ENCODE results near the gene CLSTN2.

The CLSTN2 gene

DNA sequence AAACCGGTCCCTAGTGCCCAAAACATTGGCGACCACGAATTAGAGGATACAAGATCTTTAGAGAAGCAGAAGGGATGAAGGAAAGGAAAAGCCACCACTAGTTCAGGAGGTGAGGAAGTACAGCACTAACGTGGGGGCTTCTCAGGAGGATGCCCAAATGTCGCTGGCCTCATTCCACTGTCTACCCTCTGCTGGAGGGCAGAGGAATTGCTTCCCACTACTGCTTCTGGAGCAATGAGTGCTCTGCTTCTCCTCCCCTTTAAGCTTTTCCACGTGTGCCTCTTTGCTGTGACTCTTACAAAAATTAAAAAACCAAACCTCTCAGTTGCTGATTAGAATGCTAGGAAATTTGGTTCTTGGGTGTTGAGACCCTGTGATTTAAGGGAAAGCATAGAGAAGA is 281.3 kb downstream of the CLSTN2 start:
- Mint-ChIP-seq H3K4me3 (no peak overlapping the region), H3K27me3 (ENCODE audit: low read depth) (no peaks in the 10 kb centered on the region), H3K9me3 (no peaks in the 10 kb centered on the region), H3K27ac (no peak overlapping the region), H3K4me1 (ENCODE audit: low read depth) (no peaks in the 10 kb centered on the region), H3K36me3 (ENCODE audit: low read depth) (no peaks in the 10 kb centered on the region)
- DNase-seq (ENCODE audit: low spot score) = no peak

DNA sequence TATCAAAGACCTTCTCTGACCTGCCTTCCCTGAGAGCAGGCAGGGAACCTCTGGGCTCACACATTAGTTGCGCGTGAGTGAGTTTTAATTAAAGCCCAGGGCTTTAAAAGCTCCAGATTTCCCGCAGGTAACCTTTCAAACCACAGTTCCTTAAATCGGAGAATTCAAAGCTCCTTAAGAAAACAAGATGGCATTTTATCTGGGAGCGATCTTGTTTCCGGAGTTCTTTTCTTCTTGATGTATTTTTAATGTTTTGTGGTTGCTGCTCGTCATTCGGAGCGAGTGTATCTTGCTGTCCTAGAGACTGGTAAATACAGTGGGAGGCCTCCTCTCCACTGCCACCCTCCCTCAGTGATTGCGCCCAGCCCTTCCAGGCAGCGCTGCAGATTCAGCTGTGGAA is 284.3 kb downstream of the CLSTN2 start:
- Mint-ChIP-seq H3K27ac (no peak overlapping the region), H3K27me3 (ENCODE audit: low read depth) (no peaks in the 10 kb centered on the region), H3K9me3 (no peaks in the 10 kb centered on the region), H3K36me3 (ENCODE audit: low read depth) (no peaks in the 10 kb centered on the region), H3K4me1 (ENCODE audit: low read depth) (no peaks in the 10 kb centered on the region), H3K4me3 (no peak overlapping the region)
- DNase-seq (ENCODE audit: low spot score) = no peak

DNA sequence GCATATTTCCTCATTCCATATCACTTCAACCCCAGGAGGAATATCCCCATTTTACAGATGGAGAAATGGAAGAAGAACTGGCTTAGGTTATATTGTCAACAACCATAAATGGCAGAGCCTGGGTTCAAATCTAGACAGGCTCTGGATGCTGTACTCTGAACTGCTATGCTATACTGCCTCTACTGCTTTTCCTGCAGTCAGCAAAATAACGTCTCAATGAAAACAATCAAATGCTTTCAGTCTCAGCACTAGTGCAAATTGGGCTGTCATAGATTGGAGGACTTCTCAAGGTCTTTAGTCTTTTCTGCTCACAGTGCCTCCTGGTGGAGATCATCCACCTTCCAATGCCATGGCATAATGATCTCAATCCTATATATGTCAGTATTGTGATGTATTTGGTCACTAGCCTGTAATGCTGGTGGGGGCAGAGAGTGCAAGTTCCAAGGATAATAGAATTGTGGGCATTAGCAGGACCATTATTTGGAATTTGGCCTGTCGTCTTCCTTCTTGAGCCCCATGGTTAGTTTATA is 285.0 kb downstream of the CLSTN2 start:
- H3K27me3 Mint-ChIP-seq (ENCODE audit: low read depth) = no peaks in the 10 kb centered on the region

DNA sequence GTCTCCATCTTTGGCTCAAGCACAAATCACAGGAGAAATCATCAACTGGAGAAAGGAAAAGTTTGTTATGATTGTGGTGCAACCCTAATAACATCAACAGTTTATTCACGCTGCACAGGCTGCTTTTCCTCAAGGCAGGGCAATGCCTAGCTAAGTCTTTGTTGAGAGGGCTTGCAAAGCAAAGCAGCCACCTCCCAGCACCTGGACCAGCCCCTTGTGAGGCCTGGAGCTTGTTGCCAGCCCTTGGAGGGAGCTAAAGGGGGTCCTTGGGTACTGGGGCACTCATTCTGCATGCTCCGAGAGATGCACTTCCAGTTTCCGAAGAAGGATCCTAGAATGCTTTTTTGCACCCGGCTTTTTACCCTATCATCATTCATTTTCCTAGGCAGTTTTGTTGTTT is 288.2 kb downstream of the CLSTN2 start:
- Mint-ChIP-seq H3K9me3 (no peaks in the 10 kb centered on the region), H3K36me3 (ENCODE audit: low read depth) (no peaks in the 10 kb centered on the region)

More for the DNA sequence above, 285.0 kb downstream of the CLSTN2 start:
- Mint-ChIP-seq H3K36me3 (ENCODE audit: low read depth) (no peaks in the 10 kb centered on the region), H3K4me1 (ENCODE audit: low read depth) (no peaks in the 10 kb centered on the region), H3K27ac (no peak overlapping the region), H3K4me3 (no peak overlapping the region), H3K9me3 (no peaks in the 10 kb centered on the region)
- DNase-seq (ENCODE audit: low spot score) = no peak

DNA sequence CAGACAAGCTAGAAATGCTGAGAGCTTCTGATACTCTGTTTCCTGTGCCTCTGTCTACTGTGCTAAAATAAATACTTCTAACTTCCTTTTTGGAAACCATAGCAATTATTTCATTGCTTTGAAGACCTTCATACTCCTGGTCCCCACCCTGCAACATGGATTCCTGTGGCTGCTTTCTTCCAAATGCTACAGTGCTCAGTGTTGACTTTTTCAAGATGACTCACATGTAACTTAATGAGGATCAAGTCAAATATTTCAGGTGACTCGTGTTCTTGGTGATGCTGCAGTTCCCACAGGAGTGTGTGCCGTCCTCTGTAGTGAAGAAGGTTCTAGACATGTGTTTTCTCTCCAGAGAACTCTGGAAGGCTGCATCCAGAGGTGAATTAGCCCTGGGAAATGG is 288.6 kb downstream of the CLSTN2 start:
- no peak for DNase-seq (ENCODE audit: low spot score)
- no peaks in the 10 kb centered on the region for H3K36me3 Mint-ChIP-seq (ENCODE audit: low read depth)
- no peaks in the 10 kb centered on the region for H3K9me3 Mint-ChIP-seq
- H3K27ac Mint-ChIP-seq = no peak overlapping the region
- no peaks in the 10 kb centered on the region for H3K4me1 Mint-ChIP-seq (ENCODE audit: low read depth)
- H3K4me3 Mint-ChIP-seq = no peak overlapping the region
- no peaks in the 10 kb centered on the region for H3K27me3 Mint-ChIP-seq (ENCODE audit: low read depth)

More for the DNA sequence above, 288.2 kb downstream of the CLSTN2 start:
- H3K4me3 Mint-ChIP-seq = no peak overlapping the region
- DNase-seq (ENCODE audit: low spot score) = no peak
- no peaks in the 10 kb centered on the region for H3K4me1 Mint-ChIP-seq (ENCODE audit: low read depth)
- no peaks in the 10 kb centered on the region for H3K27me3 Mint-ChIP-seq (ENCODE audit: low read depth)
- no peak overlapping the region for H3K27ac Mint-ChIP-seq

DNA sequence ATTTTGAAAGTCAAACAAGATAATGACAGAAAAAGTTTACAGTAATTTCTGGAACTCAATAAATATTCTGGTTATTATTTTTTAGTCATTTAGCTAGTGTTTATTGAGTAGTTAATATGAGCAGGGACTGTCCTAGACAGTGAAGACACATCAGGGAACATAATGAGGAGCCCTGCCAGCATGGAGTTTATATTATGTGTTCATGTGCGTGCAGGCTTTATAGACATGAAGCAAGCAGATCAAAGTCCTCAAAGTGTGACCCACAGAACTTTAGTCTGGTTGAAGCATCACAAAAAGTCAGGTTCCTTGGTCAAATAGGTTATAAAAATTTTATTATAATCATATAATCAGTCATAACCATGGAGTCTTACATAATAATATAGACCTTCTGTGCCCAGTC is 289.3 kb downstream of the CLSTN2 start:
- Mint-ChIP-seq H3K4me1 (ENCODE audit: low read depth) (no peaks in the 10 kb centered on the region), H3K36me3 (ENCODE audit: low read depth) (no peaks in the 10 kb centered on the region), H3K27ac (no peak overlapping the region), H3K4me3 (no peak overlapping the region), H3K9me3 (no peaks in the 10 kb centered on the region), H3K27me3 (ENCODE audit: low read depth) (no peaks in the 10 kb centered on the region)
- no peak for DNase-seq (ENCODE audit: low spot score)

DNA sequence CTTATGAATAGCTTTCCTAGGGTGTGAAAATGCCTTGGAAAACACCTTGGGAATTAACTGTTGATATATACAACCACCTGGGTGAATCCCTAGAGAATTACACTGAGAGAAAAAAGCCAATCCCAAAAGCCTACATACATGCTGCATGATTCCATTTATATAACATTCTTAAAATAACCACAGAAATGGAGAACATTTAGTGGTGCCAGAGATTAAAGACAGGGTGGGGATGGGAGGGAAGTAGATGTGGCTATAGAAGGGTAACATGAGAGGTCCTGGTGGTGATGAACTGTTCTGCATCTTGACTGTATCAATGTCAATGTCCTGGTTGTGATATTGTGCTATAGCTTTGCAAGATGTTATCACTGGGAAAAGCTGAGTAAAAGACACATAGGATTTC is 291.0 kb downstream of the CLSTN2 start:
- DNase-seq (ENCODE audit: low spot score) = no peak
- H3K9me3 Mint-ChIP-seq = no peaks in the 10 kb centered on the region
- H3K27me3 Mint-ChIP-seq (ENCODE audit: low read depth) = no peaks in the 10 kb centered on the region
- H3K4me1 Mint-ChIP-seq (ENCODE audit: low read depth) = no peaks in the 10 kb centered on the region
- H3K4me3 Mint-ChIP-seq = no peak overlapping the region
- no peaks in the 10 kb centered on the region for H3K36me3 Mint-ChIP-seq (ENCODE audit: low read depth)
- H3K27ac Mint-ChIP-seq = no peak overlapping the region

DNA sequence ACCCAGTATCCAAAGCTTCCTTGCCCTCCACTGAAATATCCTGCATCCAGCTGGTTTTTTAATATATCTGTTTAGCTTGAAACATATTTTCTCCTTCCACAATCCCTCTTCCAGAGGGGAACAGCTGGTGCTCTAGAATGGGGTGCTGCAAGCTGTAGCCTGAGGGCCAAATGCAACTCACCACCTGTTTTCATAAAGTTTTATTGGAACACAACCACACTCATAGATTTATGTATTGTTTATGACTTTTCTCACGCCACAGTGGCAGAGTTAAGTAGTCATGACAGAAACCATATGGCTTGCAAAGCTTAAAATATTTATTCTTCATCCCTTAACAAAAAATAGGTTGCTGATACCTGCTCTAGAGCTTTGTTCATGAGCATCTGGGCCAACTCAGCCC is 298.7 kb downstream of the CLSTN2 start:
- H3K36me3 Mint-ChIP-seq (ENCODE audit: low read depth) = no peaks in the 10 kb centered on the region
- no peak overlapping the region for H3K27ac Mint-ChIP-seq
- peaks cover 2% of the 10 kb centered on the region for H3K27me3 Mint-ChIP-seq (ENCODE audit: low read depth)
- no peak for DNase-seq (ENCODE audit: low spot score)
- H3K4me1 Mint-ChIP-seq (ENCODE audit: low read depth) = no peaks in the 10 kb centered on the region
- no peaks in the 10 kb centered on the region for H3K9me3 Mint-ChIP-seq
- H3K4me3 Mint-ChIP-seq = no peak overlapping the region

DNA sequence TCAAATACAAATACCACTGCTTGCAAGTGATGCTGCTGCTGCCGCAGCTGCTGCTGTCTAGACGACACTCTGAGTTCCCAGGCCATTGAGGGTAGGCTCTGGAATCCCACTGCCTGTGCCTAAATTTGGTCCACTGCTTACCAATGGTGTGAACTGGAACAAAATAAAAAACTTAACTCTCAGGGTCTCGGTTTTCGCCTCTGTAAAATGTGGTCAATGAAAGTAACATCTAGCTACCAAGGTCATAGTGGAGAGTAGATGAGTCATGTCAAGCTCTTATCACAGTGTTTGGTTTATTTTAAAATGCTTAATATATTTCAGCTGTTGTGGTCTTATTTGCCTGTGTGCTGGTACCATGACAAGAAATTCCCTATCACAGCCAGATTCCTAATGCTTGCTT is 299.3 kb downstream of the CLSTN2 start:
- no peaks in the 10 kb centered on the region for H3K4me1 Mint-ChIP-seq (ENCODE audit: low read depth)
- no peak overlapping the region for H3K27ac Mint-ChIP-seq
- H3K27me3 Mint-ChIP-seq (ENCODE audit: low read depth) = peaks cover 2% of the 10 kb centered on the region
- no peaks in the 10 kb centered on the region for H3K36me3 Mint-ChIP-seq (ENCODE audit: low read depth)
- H3K4me3 Mint-ChIP-seq = no peak overlapping the region
- no peak for DNase-seq (ENCODE audit: low spot score)
- H3K9me3 Mint-ChIP-seq = no peaks in the 10 kb centered on the region

DNA sequence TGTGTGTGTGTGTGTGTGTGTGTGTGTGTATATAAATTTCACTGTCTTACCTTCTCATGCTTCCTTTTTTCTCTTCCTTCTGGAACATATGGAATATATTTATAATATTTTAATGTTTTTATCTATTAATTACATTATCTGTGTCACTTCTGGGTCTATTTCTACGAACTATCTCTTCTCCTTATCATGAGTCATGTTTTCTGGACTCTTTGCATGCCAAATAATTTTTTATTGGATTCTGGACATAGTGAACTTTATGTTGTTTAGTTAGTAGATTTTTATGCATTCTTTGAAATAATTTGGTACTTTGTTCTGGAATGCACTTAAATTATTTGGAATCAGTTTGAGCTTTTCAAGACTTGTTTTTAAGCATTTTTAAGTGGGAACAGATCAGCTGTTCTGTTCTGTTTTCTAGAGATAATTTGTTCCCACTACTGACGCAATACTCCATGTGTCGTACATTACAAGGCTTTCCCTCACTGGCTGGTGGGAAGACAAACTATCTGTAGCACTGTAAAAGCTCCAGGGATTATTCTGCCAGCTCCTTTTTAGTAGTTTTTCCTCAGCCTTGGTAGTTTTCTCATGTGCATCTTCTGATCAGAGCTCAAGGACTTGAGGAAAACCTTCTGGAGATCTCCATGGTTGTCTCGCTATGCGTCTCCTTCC is 302.0 kb downstream of the CLSTN2 start:
- no peaks in the 10 kb centered on the region for H3K36me3 Mint-ChIP-seq (ENCODE audit: low read depth)
- no peak overlapping the region for H3K27ac Mint-ChIP-seq
- H3K4me1 Mint-ChIP-seq (ENCODE audit: low read depth) = no peaks in the 10 kb centered on the region
- no peak overlapping the region for H3K4me3 Mint-ChIP-seq
- no peaks in the 10 kb centered on the region for H3K9me3 Mint-ChIP-seq
- peaks cover 2% of the 10 kb centered on the region for H3K27me3 Mint-ChIP-seq (ENCODE audit: low read depth)
- DNase-seq (ENCODE audit: low spot score) = no peak

DNA sequence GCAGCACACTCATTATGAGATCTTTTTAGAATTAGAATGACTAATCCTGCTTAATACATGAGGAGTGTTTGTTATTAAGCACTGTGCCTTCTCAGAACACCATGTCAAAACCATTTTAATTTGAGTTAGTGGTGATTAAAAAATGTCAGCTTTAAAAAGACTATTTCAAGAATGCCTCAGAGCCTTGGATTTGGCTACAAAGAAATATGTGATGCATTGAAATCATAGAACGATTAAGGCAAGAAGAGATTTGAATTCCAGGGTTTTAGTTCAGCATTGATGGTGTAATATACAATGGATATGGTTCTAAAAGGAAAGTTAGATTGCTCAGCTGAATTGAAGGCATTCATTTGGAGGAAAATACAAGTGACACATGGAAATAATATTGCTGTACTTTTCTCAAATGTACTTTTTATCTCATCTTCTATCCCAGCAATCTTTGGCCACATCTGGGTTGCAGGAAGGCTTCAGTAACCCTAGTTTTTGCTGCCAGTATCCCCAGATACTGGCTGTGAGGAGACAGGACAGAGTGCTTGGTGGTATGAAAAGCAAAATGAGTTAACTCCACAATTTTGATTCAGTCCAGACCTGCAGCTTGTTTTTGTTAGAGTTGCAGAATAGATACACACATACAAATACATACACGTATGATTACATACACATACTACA is 303.8 kb downstream of the CLSTN2 start:
- Mint-ChIP-seq H3K4me1 (ENCODE audit: low read depth) (no peaks in the 10 kb centered on the region), H3K27me3 (ENCODE audit: low read depth) (peaks cover 2% of the 10 kb centered on the region), H3K27ac (no peak overlapping the region), H3K9me3 (no peaks in the 10 kb centered on the region), H3K36me3 (ENCODE audit: low read depth) (no peaks in the 10 kb centered on the region), H3K4me3 (no peak overlapping the region)
- DNase-seq (ENCODE audit: low spot score) = no peak

DNA sequence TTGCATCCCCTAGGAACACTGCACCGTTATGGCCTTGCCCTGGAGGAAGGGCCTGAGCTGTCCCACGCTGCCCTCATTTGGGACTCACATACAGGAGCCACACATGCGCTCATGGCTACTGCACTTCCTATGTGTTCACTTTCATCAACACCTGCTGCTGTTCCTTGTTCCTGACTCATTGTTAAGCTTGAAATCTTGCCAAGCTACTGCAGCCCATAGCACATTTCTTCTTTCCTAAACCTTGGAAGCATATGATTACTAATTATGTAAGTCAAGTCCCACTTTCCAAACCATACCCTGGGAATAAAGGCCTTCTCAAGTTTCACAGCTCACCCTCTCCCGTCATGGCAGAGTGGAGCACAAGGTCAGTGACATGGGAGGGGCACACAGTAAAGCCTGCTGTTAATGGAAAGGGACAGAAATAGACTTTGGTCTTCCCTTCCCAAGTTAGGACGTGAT is 307.9 kb downstream of the CLSTN2 start:
- H3K27ac Mint-ChIP-seq = no peak overlapping the region
- H3K9me3 Mint-ChIP-seq = no peaks in the 10 kb centered on the region

DNA sequence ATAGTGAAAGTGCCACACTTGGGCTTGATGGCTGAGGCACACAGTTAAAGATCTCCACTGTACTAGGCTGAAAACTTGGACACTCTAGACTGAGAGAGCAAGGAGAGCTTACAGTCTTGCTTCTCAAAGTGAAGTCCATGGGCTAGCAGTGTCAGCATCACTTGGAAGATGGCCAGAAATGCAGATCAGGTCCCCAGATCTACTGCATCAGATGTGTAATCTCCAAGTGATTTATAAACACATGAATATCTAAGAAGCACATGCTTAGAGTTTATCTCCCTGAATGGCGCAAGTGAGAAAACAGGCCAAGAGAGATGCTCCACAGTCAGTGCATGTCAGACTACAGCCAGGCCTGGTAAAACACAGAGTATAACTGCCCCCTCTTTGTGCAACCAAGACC is 308.6 kb downstream of the CLSTN2 start:
- no peaks in the 10 kb centered on the region for H3K4me1 Mint-ChIP-seq (ENCODE audit: low read depth)
- no peak overlapping the region for H3K4me3 Mint-ChIP-seq
- no peaks in the 10 kb centered on the region for H3K27me3 Mint-ChIP-seq (ENCODE audit: low read depth)
- DNase-seq (ENCODE audit: low spot score) = no peak
- H3K9me3 Mint-ChIP-seq = no peaks in the 10 kb centered on the region
- H3K27ac Mint-ChIP-seq = no peak overlapping the region
- no peaks in the 10 kb centered on the region for H3K36me3 Mint-ChIP-seq (ENCODE audit: low read depth)

More for the DNA sequence above, 307.9 kb downstream of the CLSTN2 start:
- H3K4me3 Mint-ChIP-seq = no peak overlapping the region
- no peaks in the 10 kb centered on the region for H3K36me3 Mint-ChIP-seq (ENCODE audit: low read depth)
- H3K4me1 Mint-ChIP-seq (ENCODE audit: low read depth) = no peaks in the 10 kb centered on the region
- H3K27me3 Mint-ChIP-seq (ENCODE audit: low read depth) = no peaks in the 10 kb centered on the region
- no peak for DNase-seq (ENCODE audit: low spot score)

DNA sequence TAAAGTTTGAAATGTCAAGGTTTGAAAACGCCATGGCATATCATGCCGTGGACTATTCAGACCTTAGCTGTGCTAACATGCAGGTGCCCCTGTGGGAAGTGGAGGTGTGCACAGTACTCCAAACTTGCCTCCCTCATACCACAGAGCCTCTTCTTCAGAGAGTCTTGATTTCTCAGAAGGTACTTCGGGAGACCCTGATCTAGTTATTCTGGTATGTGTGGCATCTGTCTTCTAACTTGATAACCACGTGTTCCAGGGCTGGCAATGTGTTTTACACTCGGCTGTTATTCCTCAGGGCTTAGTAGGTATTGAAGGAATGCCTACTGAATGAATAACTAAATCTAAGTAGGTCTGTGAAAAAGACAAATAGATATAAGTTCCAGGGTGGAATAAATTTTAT is 309.9 kb downstream of the CLSTN2 start:
- H3K27me3 Mint-ChIP-seq (ENCODE audit: low read depth) = no peaks in the 10 kb centered on the region
- DNase-seq (ENCODE audit: low spot score) = no peak
- H3K4me3 Mint-ChIP-seq = no peak overlapping the region
- no peaks in the 10 kb centered on the region for H3K36me3 Mint-ChIP-seq (ENCODE audit: low read depth)
- no peak overlapping the region for H3K27ac Mint-ChIP-seq
- no peaks in the 10 kb centered on the region for H3K9me3 Mint-ChIP-seq
- H3K4me1 Mint-ChIP-seq (ENCODE audit: low read depth) = no peaks in the 10 kb centered on the region
